Smooth muscle cell (in vitro differentiated cells): ENCODE data around the gene PLCD3. TPM values are rescaled to one million over a fixed set of nuclear protein-coding genes. Genes with fewer than 3 reads are reported as not detected.

Experiments used
- DNase-seq: peaks from one replicate; lab custom pipeline; 2025; ENCODE audit not compliant: unreplicated experiment; lab: John Stamatoyannopoulos, UW
- H2AFZ ChIP-seq: fragments of 200-600 bp; sonication (generic); 2 replicates; pipeline ENCODE4 v1.6.0; 2016; ENCODE audit warnings: antibody characterized with exemption, low read depth, mild to moderate bottlenecking
- H3F3A ChIP-seq: fragments of 200-600 bp; sonication (generic); 2 replicates; pipeline ENCODE4 v1.6.0; 2017; ENCODE audit warnings: antibody characterized with exemption, low read depth
- H3K27ac ChIP-seq: fragments of 200-600 bp; sonication (generic); 2 replicates; pipeline ENCODE4 v1.5.1; 2016; ENCODE audit warnings: low read depth, mild to moderate bottlenecking
- H3K27me3 ChIP-seq: fragments of 200-600 bp; sonication (generic); 2 replicates; pipeline ENCODE4 v1.6.1; 2016; ENCODE audit warnings: low read depth, mild to moderate bottlenecking
- H3K36me3 ChIP-seq: fragments of 200-600 bp; sonication (generic); 2 replicates; pipeline ENCODE4 v1.5.1; 2016; ENCODE audit warnings: low read depth
- H3K4me1 ChIP-seq: fragments of 200-600 bp; sonication (generic); 2 replicates; pipeline ENCODE4 v1.5.1; 2016; ENCODE audit warnings: low read depth
- H3K4me2 ChIP-seq: fragments of 200-600 bp; sonication (generic); 2 replicates; pipeline ENCODE4 v1.6.0; 2016; ENCODE audit warnings: mild to moderate bottlenecking
- H3K4me3 ChIP-seq: fragments of 200-600 bp; sonication (generic); 2 replicates; pipeline ENCODE4 v1.5.1; 2016; ENCODE audit warnings: mild to moderate bottlenecking
- H3K79me2 ChIP-seq: fragments of 200-600 bp; sonication (generic); 2 replicates; pipeline ENCODE4 v1.6.0; 2016; ENCODE audit warnings: low read depth, mild to moderate bottlenecking
- H3K9ac ChIP-seq: fragments of 200-600 bp; sonication (generic); 2 replicates; pipeline ENCODE4 v1.6.0; 2016; ENCODE audit warnings: low read depth
- H3K9me3 ChIP-seq: fragments of 200-600 bp; sonication (generic); replicated peaks from 2 replicates; pipeline ENCODE4 v1.5.1; 2016; ENCODE audit warnings: low read depth
- H4K20me1 ChIP-seq: fragments of 200-600 bp; sonication (generic); 2 replicates; pipeline ENCODE4 v1.6.0; 2016; ENCODE audit warnings: low read depth
- WGBS: methylation state at CpG from one replicate; pipeline ENCODE4 v1.1.7; 2016; ENCODE audit warnings: low lambda C conversion rate; 5-methylcytosine and 5-hydroxymethylcytosine counted together
- polyA plus RNA-seq: library from polyadenylated mRNA; unstranded; fragments of >200 nt; fragmentation: Nextera tagmentation; extraction: Ambion mirVana; gene quantifications from 2 replicates; pipeline ENCODE4 v1.2.1, GENCODE V29; 2016
- total RNA-seq: library from RNA; depleted of rRNA; stranded (reverse); fragments of >200 nt; gene quantifications from 2 replicates; pipeline ENCODE4 v1.2.3, GENCODE V29; 2014
- TF ChIP-seq, protein P1 (sequence below): fragments of 200-600 bp; sonication (generic); IDR thresholded peaks from 2 replicates; pipeline ENCODE4 v1.5.1; 2017; ENCODE audit warnings: borderline replicate concordance, mild to moderate bottlenecking, antibody characterized with exemption; ENCODE audit not compliant: insufficient read depth, poor library complexity, severe bottlenecking

PLCD3 gene
- total and polyA plus RNA-seq, 2 experiments from 2014 or later: 24.0 to 33.4 TPM

GRCh38 chr17:45164734-45165269 is 32.5 kb upstream of the PLCD3 start:
- DNase-seq: no peak
- Histone ChIP-seq H3K36me3 (no peaks in the 10 kb centered on the region), H2AFZ (no peak overlapping the region), H3K27ac (no peak overlapping the region), H3K4me1 (peaks cover 11% of the 10 kb centered on the region), H3K4me3 (no peak overlapping the region), H4K20me1 (no peaks in the 10 kb centered on the region), H3K9me3 (no peaks in the 10 kb centered on the region), H3F3A (peaks cover 5% of the 10 kb centered on the region), H3K9ac (no peak overlapping the region), H3K27me3 (no peaks in the 10 kb centered on the region), H3K79me2 (peaks cover 15% of the 10 kb centered on the region), H3K4me2 (no peak overlapping the region)
- 100% methylated on average over 7 of the region's 7 CpGs for WGBS
- TF ChIP-seq, protein P1, sequence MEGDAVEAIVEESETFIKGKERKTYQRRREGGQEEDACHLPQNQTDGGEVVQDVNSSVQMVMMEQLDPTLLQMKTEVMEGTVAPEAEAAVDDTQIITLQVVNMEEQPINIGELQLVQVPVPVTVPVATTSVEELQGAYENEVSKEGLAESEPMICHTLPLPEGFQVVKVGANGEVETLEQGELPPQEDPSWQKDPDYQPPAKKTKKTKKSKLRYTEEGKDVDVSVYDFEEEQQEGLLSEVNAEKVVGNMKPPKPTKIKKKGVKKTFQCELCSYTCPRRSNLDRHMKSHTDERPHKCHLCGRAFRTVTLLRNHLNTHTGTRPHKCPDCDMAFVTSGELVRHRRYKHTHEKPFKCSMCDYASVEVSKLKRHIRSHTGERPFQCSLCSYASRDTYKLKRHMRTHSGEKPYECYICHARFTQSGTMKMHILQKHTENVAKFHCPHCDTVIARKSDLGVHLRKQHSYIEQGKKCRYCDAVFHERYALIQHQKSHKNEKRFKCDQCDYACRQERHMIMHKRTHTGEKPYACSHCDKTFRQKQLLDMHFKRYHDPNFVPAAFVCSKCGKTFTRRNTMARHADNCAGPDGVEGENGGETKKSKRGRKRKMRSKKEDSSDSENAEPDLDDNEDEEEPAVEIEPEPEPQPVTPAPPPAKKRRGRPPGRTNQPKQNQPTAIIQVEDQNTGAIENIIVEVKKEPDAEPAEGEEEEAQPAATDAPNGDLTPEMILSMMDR: no peak

DNA sequence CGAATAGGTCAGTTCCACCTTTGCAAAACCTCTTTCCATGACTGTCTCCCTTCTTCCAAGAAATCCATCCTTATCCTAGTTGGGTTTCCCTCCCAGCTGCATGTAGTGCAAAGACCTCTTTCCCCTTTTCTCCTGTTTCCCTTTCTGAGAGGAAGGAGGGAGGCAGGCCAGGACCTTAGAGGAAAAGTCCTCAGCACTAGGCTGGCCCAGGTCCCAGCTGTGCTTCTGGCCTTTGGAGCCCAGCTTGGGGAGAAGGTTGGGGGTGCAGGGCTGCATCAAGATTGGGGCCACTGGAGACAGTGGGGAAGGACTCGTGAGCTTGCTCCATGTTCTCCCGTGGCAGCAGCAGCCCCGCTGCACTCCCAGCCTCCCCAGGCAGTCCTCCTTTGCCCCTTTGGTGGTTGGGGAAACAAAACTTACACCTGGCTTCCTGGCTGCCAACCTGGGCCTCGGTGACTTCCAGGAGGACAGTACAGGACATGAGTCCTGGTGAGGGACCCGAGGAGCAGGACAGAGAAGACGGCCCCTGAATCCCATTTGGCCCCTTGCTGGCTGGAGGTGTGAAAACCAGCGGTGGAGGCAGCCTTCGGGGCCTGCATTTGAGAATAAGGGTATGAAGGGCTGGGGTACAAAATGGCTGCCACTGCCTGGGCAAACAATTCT is 29.8 kb upstream of the PLCD3 start:
- Histone ChIP-seq H3K4me1 (peaks cover 22% of the 10 kb centered on the region), H3K36me3 (no peaks in the 10 kb centered on the region), H4K20me1 (peaks cover 17% of the 10 kb centered on the region), H3K79me2 (peaks cover 25% of the 10 kb centered on the region), H3K9me3 (no peaks in the 10 kb centered on the region), H3K9ac (no peak overlapping the region), H3K27ac (no peak overlapping the region), H3K4me2 (peak overlapping the region; percentile 83), H3K4me3 (peak overlapping the region; percentile 38), H3K27me3 (no peaks in the 10 kb centered on the region), H3F3A (peaks cover 25% of the 10 kb centered on the region), H2AFZ (peak overlapping the region; percentile 62)
- 75% methylated on average over 9 of the region's 9 CpGs for WGBS
- DNase-seq: no peak
- TF ChIP-seq, protein P1: no peak

- H3K4me2 ChIP-seq: peak within 1 kb of the TSS; percentile 90
- H2AFZ ChIP-seq: peak within 1 kb of the TSS; percentile 62
- under 1% methylated on average over 48 of the region's 53 CpGs for WGBS
- peaks cover 24% of the 10 kb centered on the region for H4K20me1 ChIP-seq
- peak within 1 kb of the TSS; percentile 100 for H3K9ac ChIP-seq
- H3K4me1 ChIP-seq: peaks cover 22% of the 10 kb centered on the region
- H3F3A ChIP-seq: peaks cover 25% of the 10 kb centered on the region
- no peaks in the 10 kb centered on the region for H3K9me3 ChIP-seq
- peak within 1 kb of the TSS; percentile 76 for H3K4me3 ChIP-seq
- TF ChIP-seq, protein P1: no peak
- DNase-seq: peak; percentile 92
- peak within 1 kb of the TSS; percentile 99 for H3K27ac ChIP-seq
- no peaks in the 10 kb centered on the region for H3K27me3 ChIP-seq
- peaks cover 32% of the 10 kb centered on the region for H3K79me2 ChIP-seq
- H3K36me3 ChIP-seq: no peaks in the 10 kb centered on the region
Measured at GRCh38 chr17:45161288-45162024, 29.1 kb upstream of the PLCD3 start, which contains the start of gene HEXIM2. HEXIM2 (plus strand) TSS chr17:45161875; CDS start chr17:45162794, 919 bp downstream.
